ENCODE measurements around the gene ATF6. TPM values are rescaled to one million over a fixed set of nuclear protein-coding genes. Genes with fewer than 3 reads are reported as not detected.

The ATF6 gene
- total RNA-seq, 1 experiment from 2014 or later, result 20.9 TPM

GRCh38 chr1:161869291-161869690, 103.2 kb downstream of the ATF6 start:
- Histone ChIP-seq H3K27me3 (ENCODE audit: insufficient read depth, low read length) (no peaks in the 10 kb centered on the region), H3K9me2 (ENCODE audit: insufficient read depth) (no peaks in the 10 kb centered on the region), H2AFZ (ENCODE audit: low read depth, low read length, poor library complexity, severe bottlenecking) (no peak overlapping the region), H3K79me2 (ENCODE audit: insufficient read depth, low read length) (no peaks in the 10 kb centered on the region), H4K20me1 (ENCODE audit: insufficient read depth) (no peaks in the 10 kb centered on the region), H3K4me1 (ENCODE audit: control insufficient read depth in 1 of 2, insufficient read depth in 2 of 2, low read length in 2 of 2) (no peaks in the 10 kb centered on the region), H3K4me2 (ENCODE audit: low read length) (no peak overlapping the region), H3K9ac (ENCODE audit: low read length) (no peak overlapping the region), H3K4me3 (replicated peaks in 1 of 2; ENCODE audit: low read depth in 1 of 2, low read length in 2 of 2) (no peak overlapping the region), H3K9me3 (ENCODE audit: control insufficient read depth in 1 of 2, insufficient read depth in 1 of 2, low read depth in 1 of 2, low read length in 2 of 2) (no peaks in the 10 kb centered on the region), H3K27ac (ENCODE audit: low read depth, low read length) (no peak overlapping the region), H3K36me3 (ENCODE audit: control insufficient read depth in 1 of 2, insufficient read depth in 2 of 2, low read length in 2 of 2) (peaks cover 0 to 4% of the 10 kb centered on the region in 2 experiments; a peak in 1 of 4 replicates)
- ATAC-seq (no peak), DNase-seq (ENCODE audit: low read depth, low spot score) (no peak)
- intact Hi-C loops (cut with micrococcal nuclease), result no loop called here
- CTCF ChIA-PET, result no interaction called here
- no TSS peak for BruUV-seq (replicated peaks)
- RAD21 ChIA-PET (ENCODE audit: low non-redundant PET in 1 of 2, low total read pairs in 2 of 2, uncharacterized antibody in 2 of 2, unreplicated experiment in 2 of 2), result no interaction called here
- no peak for TF ChIP-seq CEBPB (IDR thresholded peaks at IDR 0.05; ENCODE audit: low read depth)
- TF ChIP-seq SIN3A (IDR thresholded peaks at IDR 0.05; ENCODE audit: low read depth), result no peak
- TF ChIP-seq EGR1 (IDR thresholded peaks at IDR 0.05; ENCODE audit: low read depth), result no peak
- POLR2A ChIA-PET, result no interaction called here

- intact Hi-C loops (cut with micrococcal nuclease), result no loop called here
- H4K20me1 ChIP-seq (ENCODE audit: insufficient read depth), result no peaks in the 10 kb centered on the region
- H3K9me3 ChIP-seq (ENCODE audit: control insufficient read depth in 1 of 2, insufficient read depth in 1 of 2, low read depth in 1 of 2, low read length in 2 of 2), result no peaks in the 10 kb centered on the region
- no peak overlapping the region for H3K27ac ChIP-seq (ENCODE audit: low read depth, low read length)
- BruUV-seq (replicated peaks), result no TSS peak
- POLR2A ChIA-PET, result no interaction called here
- no peaks in the 10 kb centered on the region for H3K79me2 ChIP-seq (ENCODE audit: insufficient read depth, low read length)
- TF ChIP-seq CTCF (IDR thresholded peaks at IDR 0.05 in 2 of 3, conservative IDR thresholded peaks at IDR 0.05 in 1 of 3; ENCODE audit: borderline replicate concordance in 1 of 3, insufficient read depth in 1 of 3, low read depth in 2 of 3, low read length in 2 of 3) (no peak), SIN3A (IDR thresholded peaks at IDR 0.05; ENCODE audit: low read depth) (no peak), YY1 (IDR thresholded peaks at IDR 0.05; ENCODE audit: extremely low read depth, insufficient replicate concordance, low read depth, low read length) (no peak), SP1 (IDR thresholded peaks at IDR 0.05; ENCODE audit: low read depth) (no peak)
- no peaks in the 10 kb centered on the region for H3K4me1 ChIP-seq (ENCODE audit: control insufficient read depth in 1 of 2, insufficient read depth in 2 of 2, low read length in 2 of 2)
- H3K9me2 ChIP-seq (ENCODE audit: insufficient read depth), result no peaks in the 10 kb centered on the region
- H3K4me2 ChIP-seq (ENCODE audit: low read length), result no peak overlapping the region
- H3K27me3 ChIP-seq (ENCODE audit: insufficient read depth, low read length), result no peaks in the 10 kb centered on the region
- no peak overlapping the region for H3K4me3 ChIP-seq (replicated peaks in 1 of 2; ENCODE audit: low read depth in 1 of 2, low read length in 2 of 2)
- H3K36me3 ChIP-seq (ENCODE audit: control insufficient read depth in 1 of 2, insufficient read depth in 2 of 2, low read length in 2 of 2), result no peaks in the 10 kb centered on the region
- no peak overlapping the region for H3K9ac ChIP-seq (ENCODE audit: low read length)
- CTCF ChIA-PET, result no interaction called here
- ATAC-seq, result no peak
- RAD21 ChIA-PET (ENCODE audit: low non-redundant PET in 1 of 2, low total read pairs in 2 of 2, uncharacterized antibody in 2 of 2, unreplicated experiment in 2 of 2), result no interaction called here
- no peak overlapping the region for H2AFZ ChIP-seq (ENCODE audit: low read depth, low read length, poor library complexity, severe bottlenecking)
- DNase-seq (ENCODE audit: low read depth, low spot score), result no peak
Measured at GRCh38 chr1:161872506-161872905, 106.4 kb downstream of the ATF6 start.

Measured in HCT116 (cell line).